Spinal cord (tissue), 10 donors: ENCODE results near the gene LRRC4C. TPM values are rescaled to one million over a fixed set of nuclear protein-coding genes. Genes with fewer than 3 reads are reported as not detected.

Experiments
- DNase-seq, 6 donors: peaks; one replicate each; pipeline versions ENCODE4 v3.0.0 to v3.0.0-alpha.2; 2013 to 2015; ENCODE audit warnings: low spot score in 6 of 6, low read depth in 4 of 6
- H3K27ac ChIP-seq: one replicate; pipeline ENCODE4 v1.5.1; 2013; ENCODE audit warnings: low read depth, low read length, control low read depth
- H3K27me3 ChIP-seq: one replicate; pipeline ENCODE4 v1.6.1; 2013; ENCODE audit warnings: low read length; ENCODE audit not compliant: control insufficient read depth, insufficient read depth
- H3K36me3 ChIP-seq: one replicate; pipeline ENCODE4 v1.6.1; 2013; ENCODE audit warnings: low read length; ENCODE audit not compliant: control insufficient read depth, insufficient read depth
- H3K4me1 ChIP-seq: one replicate; pipeline ENCODE4 v1.6.1; 2013; ENCODE audit warnings: low read length; ENCODE audit not compliant: control insufficient read depth, insufficient read depth
- H3K4me3 ChIP-seq: one replicate; pipeline ENCODE4 v1.5.1; 2013; ENCODE audit warnings: low read depth, low read length, control low read depth
- H3K9me3 ChIP-seq: one replicate; pipeline ENCODE4 v1.6.1; 2013; ENCODE audit warnings: low read length; ENCODE audit not compliant: control insufficient read depth, insufficient read depth
- WGBS: methylation state at CpG from one replicate; pipeline ENCODE4 v1.1.5; 2013; ENCODE audit warnings: missing lambda C conversion rate; ENCODE audit not compliant: insufficient coverage; 5-methylcytosine and 5-hydroxymethylcytosine counted together
- long read RNA-seq, 4 donors: transcript quantifications; one replicate each; lab custom pipeline, GENCODE V29; 2026
- polyA plus RNA-seq, 2 donors: library from polyadenylated mRNA; unstranded; fragments of 120-200 nt; gene quantifications; one replicate each; pipeline ENCODE4 v1.2.1, GENCODE V29; 2013; ENCODE audit not compliant: insufficient read length in 2 of 2
- total RNA-seq, 2 donors: library from RNA; depleted of rRNA in 1 of 2; stranded (reverse); fragments of 120-200 nt in 1 of 2; fragments of >200 nt in 1 of 2; gene quantifications; one replicate each; pipeline versions ENCODE4 v1.2.3 to v1.2.4, GENCODE V29; 2013 to 2014
- donor health status: healthy.

LRRC4C gene
- total RNA-seq (10 to 100 TPM; 25.6 to 54.9 TPM), polyA plus RNA-seq (10 to 100 TPM; 33.8 to 44.3 TPM)
- long read RNA-seq, donor 1, full-length matches to known transcripts: 9 of 9 reads
- long read RNA-seq, donor 1, partial matches to known transcripts: 0 of 9 reads
- long read RNA-seq, donor 1, other reads (novel, unspliced or antisense): 0 of 9 reads
- long read RNA-seq, donor 2, partial matches to known transcripts: 0 of 2 reads
- long read RNA-seq, donor 2, other reads (novel, unspliced or antisense): 0 of 2 reads
- long read RNA-seq, donor 3: 0 reads
- long read RNA-seq, donor 4: 0 reads

DNA sequence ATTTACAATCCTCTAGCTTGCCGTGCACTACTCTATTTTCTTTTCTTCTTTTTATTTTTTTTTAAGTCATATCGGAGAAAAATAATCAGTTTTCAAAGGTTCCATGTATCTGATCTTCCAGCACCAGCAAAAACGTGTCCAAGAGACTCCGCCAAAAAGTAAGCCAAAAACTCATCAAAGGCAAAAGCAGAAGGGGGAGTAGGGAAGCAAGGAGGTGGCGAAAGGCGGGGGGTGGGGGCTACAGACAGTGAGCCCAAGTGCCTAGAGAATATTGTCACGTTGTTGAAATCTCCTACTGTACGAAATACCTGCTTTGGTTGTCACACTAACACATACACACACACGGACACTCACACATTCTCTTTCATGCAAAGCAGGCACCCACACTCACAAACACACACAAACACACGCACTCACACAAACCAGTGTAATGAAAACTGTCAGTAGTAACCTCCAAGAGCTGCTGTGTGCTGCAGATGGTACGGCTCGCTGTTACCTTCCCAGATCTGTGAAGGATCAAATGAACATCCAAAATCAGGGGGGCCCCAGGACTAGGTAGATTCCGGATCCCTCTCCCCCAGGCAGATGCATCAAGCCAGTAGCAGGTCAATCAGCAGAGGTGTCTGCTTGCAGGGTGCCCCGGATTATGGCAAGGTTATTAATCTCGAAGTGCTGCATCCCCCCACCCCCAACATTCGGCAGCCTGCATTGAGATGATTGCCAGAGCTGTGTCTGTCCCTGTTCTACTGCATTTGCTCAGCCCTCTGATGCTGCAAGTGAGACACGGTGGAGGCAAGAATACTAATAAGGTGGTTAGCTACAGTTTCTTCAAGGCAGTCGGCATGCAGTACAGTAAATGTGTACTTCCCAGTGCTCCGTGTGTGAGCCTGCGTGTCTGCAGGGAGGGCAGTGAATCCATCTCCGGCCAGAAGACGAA, at the start of gene LRRC4C:
TSS of gene LRRC4C (minus strand) at position 188 of the 937 bp plus-strand sequence.
- no peaks in the 10 kb centered on the region for H3K9me3 ChIP-seq
- no peaks in the 10 kb centered on the region for H3K4me1 ChIP-seq
- peak in 4 of 6 donors; percentile 59 to 92 (median 76) for DNase-seq
- H3K4me3 ChIP-seq: peak within 1 kb of the TSS; percentile 39
- no peaks in the 10 kb centered on the region for H3K27me3 ChIP-seq
- peak within 1 kb of the TSS; percentile 60 for H3K27ac ChIP-seq
- no peaks in the 10 kb centered on the region for H3K36me3 ChIP-seq
- WGBS: under 1% methylated on average over 12 of the region's 22 CpGs

DNA sequence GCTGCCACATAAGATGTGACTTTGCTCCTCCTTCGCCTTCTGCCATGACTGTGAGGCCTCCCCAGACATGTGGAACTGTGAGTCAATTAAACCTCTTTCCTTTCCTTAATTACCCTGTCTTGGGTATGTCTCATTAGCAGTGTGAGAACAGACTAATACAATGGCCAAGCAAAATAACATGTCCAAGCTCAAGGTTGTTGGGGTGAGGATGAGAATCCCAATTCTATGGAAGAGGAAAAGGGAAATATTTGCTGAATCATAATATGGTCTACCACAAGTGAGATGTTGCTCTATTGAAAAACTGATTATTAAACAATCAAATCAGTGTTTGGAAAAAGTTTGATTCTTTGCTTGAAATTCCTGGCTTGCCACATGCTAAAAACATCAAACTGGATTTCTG, 48.7 kb upstream of the LRRC4C start:
- Histone ChIP-seq H3K27me3 (no peaks in the 10 kb centered on the region), H3K9me3 (no peaks in the 10 kb centered on the region), H3K36me3 (no peaks in the 10 kb centered on the region), H3K27ac (no peak overlapping the region), H3K4me1 (no peaks in the 10 kb centered on the region), H3K4me3 (no peak overlapping the region)
- no peak for DNase-seq
- WGBS: no CpG with 5 or more reads among the region's 1 CpG

DNA sequence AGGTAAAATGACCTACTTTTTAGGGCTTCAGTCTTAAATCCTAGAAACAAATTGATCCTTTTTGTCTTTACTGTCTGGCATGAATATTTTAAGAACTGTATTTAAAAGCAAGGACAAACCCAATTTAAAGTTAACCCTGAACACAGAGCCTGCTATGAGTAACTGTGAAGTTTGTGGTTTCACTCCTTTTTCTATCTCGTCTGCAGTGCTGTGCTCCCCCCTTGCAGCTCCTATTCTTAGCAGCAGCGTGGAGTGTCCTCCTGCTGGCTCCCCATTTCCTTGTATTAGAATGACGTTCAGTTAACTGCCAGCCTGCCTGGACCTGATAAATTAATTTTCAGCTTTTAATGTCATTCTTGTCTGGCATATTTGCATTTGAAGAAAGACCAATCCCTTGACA, 40.0 kb upstream of the LRRC4C start:
- H3K27ac ChIP-seq: no peak overlapping the region
- peaks cover 3% of the 10 kb centered on the region for H3K4me1 ChIP-seq
- H3K9me3 ChIP-seq: no peaks in the 10 kb centered on the region
- 40% methylated on average over 1 of the region's 3 CpGs for WGBS
- no peak for DNase-seq
- no peaks in the 10 kb centered on the region for H3K27me3 ChIP-seq
- no peak overlapping the region for H3K4me3 ChIP-seq
- H3K36me3 ChIP-seq: no peaks in the 10 kb centered on the region

DNA sequence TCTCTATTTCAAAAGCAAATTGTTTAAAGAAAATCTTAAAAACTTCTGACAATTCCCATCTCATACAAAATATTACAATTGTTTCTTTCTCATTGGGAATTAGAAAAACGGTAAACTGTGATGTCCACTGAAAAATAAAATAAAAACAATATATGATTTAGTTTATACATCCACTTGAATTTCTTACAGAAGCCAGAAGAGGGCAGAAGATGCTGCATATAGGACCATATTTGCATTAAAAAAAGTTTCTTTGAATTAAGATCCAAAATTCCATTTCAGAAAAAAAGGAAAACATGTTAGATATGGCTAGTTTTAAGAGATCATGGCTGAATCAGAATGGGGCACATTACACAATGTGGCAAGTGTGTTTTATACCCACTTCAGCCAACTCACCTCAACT, 39.3 kb upstream of the LRRC4C start:
- no peaks in the 10 kb centered on the region for H3K27me3 ChIP-seq
- WGBS: no CpG with 5 or more reads among the region's 1 CpG
- H3K36me3 ChIP-seq: no peaks in the 10 kb centered on the region

DNA sequence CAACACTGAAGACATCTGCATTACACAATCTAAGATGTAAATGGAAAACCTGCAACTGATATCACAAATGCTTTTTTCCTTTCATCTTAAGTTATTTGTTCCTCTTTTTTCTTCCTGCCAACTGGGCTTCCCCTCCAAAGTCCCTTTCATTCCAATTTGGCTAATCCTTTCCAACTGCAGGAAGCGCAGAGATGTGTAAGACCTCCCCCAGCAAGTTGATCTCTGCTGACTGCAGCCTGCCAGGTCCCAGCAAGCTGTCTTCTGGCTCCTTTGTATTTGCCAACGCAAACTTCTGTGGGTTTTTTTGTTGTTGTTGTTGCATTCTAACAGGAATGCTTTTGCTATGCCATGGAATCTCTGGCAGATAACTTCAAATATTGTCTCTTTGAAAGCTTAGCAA, 38.5 kb upstream of the LRRC4C start:
- Histone ChIP-seq H3K27ac (no peak overlapping the region), H3K27me3 (no peaks in the 10 kb centered on the region), H3K4me3 (no peak overlapping the region), H3K4me1 (peaks cover 3% of the 10 kb centered on the region), H3K36me3 (no peaks in the 10 kb centered on the region), H3K9me3 (no peaks in the 10 kb centered on the region)
- peak in 4 of 6 donors; percentile 36 to 83 (median 56) for DNase-seq
- 0% methylated on average over 1 of the region's 2 CpGs for WGBS

More for the DNA sequence above, 39.3 kb upstream of the LRRC4C start:
- no peak overlapping the region for H3K27ac ChIP-seq
- H3K4me1 ChIP-seq: peaks cover 3% of the 10 kb centered on the region
- no peaks in the 10 kb centered on the region for H3K9me3 ChIP-seq
- peak in 2 of 6 donors; percentile 45 to 76 for DNase-seq
- H3K4me3 ChIP-seq: no peak overlapping the region

DNA sequence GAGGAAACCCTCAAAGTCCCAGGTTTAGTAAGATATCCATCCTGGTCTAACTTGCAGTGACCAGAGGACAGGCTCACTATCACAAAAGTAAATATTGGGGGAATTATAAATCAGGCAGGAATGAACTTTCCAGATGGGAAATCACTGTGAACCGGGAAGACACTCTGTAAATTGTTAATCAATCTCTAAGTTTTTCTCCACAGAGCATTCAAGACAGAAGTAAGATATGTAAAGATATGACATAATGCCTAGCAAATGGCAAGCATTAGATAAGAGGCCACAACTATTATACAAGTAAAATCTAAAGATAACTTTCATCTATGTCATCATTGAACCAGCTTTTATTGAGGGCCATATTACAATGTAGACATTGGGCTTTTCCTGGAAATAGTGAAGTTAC, 35.3 kb upstream of the LRRC4C start:
- H3K4me3 ChIP-seq: no peak overlapping the region
- H3K9me3 ChIP-seq: no peaks in the 10 kb centered on the region
- DNase-seq: no peak
- WGBS: no CpG with 5 or more reads among the region's 1 CpG
- H3K27ac ChIP-seq: no peak overlapping the region
- peaks cover 3% of the 10 kb centered on the region for H3K4me1 ChIP-seq
- no peaks in the 10 kb centered on the region for H3K36me3 ChIP-seq
- no peaks in the 10 kb centered on the region for H3K27me3 ChIP-seq

DNA sequence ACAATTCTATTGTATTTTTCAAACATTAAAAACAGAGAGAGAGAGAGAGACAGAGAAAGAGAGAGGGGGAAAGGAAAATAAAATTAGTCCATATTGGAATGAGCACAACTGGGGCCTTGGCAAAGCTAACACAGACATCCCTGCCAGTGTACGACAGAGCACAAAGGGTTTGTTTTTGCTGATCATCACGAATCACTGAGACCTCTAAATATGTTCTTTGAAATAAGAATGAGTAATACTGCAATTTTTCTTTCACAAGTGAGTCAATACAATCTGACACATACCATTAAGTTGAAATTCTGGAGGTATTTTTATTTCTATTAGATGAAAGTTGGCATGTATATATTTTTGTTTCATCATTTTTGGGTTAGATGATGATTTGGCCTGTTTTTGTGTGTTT, 27.0 kb upstream of the LRRC4C start:
- no peak for DNase-seq
- H3K4me1 ChIP-seq: no peaks in the 10 kb centered on the region
- H3K27me3 ChIP-seq: no peaks in the 10 kb centered on the region
- H3K4me3 ChIP-seq: no peak overlapping the region
- no CpG with 5 or more reads among the region's 2 CpGs for WGBS
- H3K9me3 ChIP-seq: no peaks in the 10 kb centered on the region
- H3K36me3 ChIP-seq: no peaks in the 10 kb centered on the region
- H3K27ac ChIP-seq: no peak overlapping the region

DNA sequence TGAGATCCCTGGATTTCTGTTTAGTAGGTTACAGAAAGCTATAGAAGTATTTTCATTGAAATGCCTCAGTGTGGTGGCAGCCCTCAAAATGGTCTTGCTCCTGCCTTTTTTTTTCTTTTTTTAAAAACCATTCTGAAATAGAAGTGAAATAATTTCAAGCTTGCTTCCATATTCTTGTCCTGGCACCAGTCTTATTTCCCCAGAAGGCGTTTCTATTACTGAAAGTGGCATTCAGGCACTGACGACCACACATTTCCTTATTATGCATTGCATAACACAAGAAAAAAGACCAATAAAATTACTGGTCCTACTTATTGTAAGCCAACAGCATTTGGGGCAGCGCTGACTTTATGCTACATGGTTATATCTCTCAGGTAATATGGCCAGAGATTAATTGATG, 24.5 kb upstream of the LRRC4C start:
- peak in 1 of 6 donors; percentile 56 for DNase-seq
- H3K4me3 ChIP-seq: no peak overlapping the region
- no peaks in the 10 kb centered on the region for H3K27me3 ChIP-seq
- no peaks in the 10 kb centered on the region for H3K36me3 ChIP-seq
- no peak overlapping the region for H3K27ac ChIP-seq
- no peaks in the 10 kb centered on the region for H3K9me3 ChIP-seq
- 63% methylated on average over 2 of the region's 3 CpGs for WGBS
- no peaks in the 10 kb centered on the region for H3K4me1 ChIP-seq

DNA sequence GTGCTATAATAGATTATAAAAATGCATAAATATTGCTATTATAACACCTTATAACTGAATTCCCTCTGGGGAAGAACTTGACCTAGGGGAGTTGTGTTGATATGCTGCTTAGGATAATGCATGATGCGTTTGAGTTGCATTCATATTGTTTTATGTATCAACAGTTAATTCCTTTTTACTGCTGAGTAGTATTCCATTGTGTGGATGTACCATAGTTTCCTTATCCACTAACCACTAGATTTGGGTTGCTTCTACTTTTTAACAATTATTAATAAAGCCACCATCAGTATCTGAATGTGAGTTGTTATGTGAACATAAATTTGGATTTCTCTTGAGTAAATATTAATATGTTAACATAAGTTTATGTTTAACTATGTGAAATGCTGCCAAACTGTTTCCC, 19.7 kb upstream of the LRRC4C start:
- DNase-seq: no peak
- H3K27me3 ChIP-seq: no peaks in the 10 kb centered on the region
- no CpG with 5 or more reads among the region's 1 CpG for WGBS
- no peak overlapping the region for H3K27ac ChIP-seq
- no peak overlapping the region for H3K4me3 ChIP-seq
- H3K9me3 ChIP-seq: no peaks in the 10 kb centered on the region
- H3K36me3 ChIP-seq: no peaks in the 10 kb centered on the region
- no peaks in the 10 kb centered on the region for H3K4me1 ChIP-seq
